NCI-H128 (cell line): ENCODE measurements around the gene RNF217.
"Not testable (repeated sequence)": the region's sequence is repeated elsewhere in the genome, so short reads cannot be mapped to it uniquely, and the experiment has no call there.

Source experiments
- DNase-seq: peaks from one replicate; lab custom pipeline; 2025; ENCODE audit not compliant: unreplicated experiment; lab: John Stamatoyannopoulos, UW

RNF217 gene

GRCh38 chr6:124962639-124963415 is 590 bp downstream of the RNF217 start:
- no peak for DNase-seq

GRCh38 chr6:124963416-124963785 is 1.2 kb downstream of the RNF217 start:
- DNase-seq: no peak

- no peak for DNase-seq
Measured at GRCh38 chr6:124963831-124964763, 1.9 kb downstream of the RNF217 start.

- no peak for DNase-seq
Measured at GRCh38 chr6:124964764-124965105, 2.5 kb downstream of the RNF217 start.

- DNase-seq: not testable (repeated sequence)
Measured at GRCh38 chr6:124965424-124965850, 3.2 kb downstream of the RNF217 start.

- DNase-seq: no peak
Measured at GRCh38 chr6:124967444-124967843, 5.2 kb downstream of the RNF217 start.

GRCh38 chr6:124968401-124968800 is 6.2 kb downstream of the RNF217 start:
- DNase-seq: no peak

- no peak for DNase-seq
Measured at GRCh38 chr6:124970243-124970642, 8.0 kb downstream of the RNF217 start.

- no peak for DNase-seq
Measured at GRCh38 chr6:124970763-124971162, 8.5 kb downstream of the RNF217 start.

- DNase-seq: no peak
Measured at GRCh38 chr6:124973780-124974179, 11.5 kb downstream of the RNF217 start.

- DNase-seq: no peak
Measured at GRCh38 chr6:124974771-124975377, 12.6 kb downstream of the RNF217 start.

GRCh38 chr6:124977067-124977908 is 15.1 kb downstream of the RNF217 start:
- DNase-seq: no peak

- DNase-seq: no peak
Measured at GRCh38 chr6:124978451-124979293, 16.4 kb downstream of the RNF217 start.

GRCh38 chr6:124979294-124979678 is 17.0 kb downstream of the RNF217 start:
- no peak for DNase-seq

GRCh38 chr6:124982669-124983068 is 20.4 kb downstream of the RNF217 start:
- no peak for DNase-seq

- DNase-seq: no peak
Measured at GRCh38 chr6:124983383-124984083, 21.3 kb downstream of the RNF217 start.

GRCh38 chr6:124984668-124985338 is 22.6 kb downstream of the RNF217 start:
- no peak for DNase-seq

- DNase-seq: no peak
Measured at GRCh38 chr6:124986164-124986563, 23.9 kb downstream of the RNF217 start.

- DNase-seq: no peak
Measured at GRCh38 chr6:124987291-124987690, 25.1 kb downstream of the RNF217 start.
